Spleen (tissue), 13 donors: Measurements from ENCODE around the gene IDI2. TPM values are rescaled to one million over a fixed set of nuclear protein-coding genes. Genes with fewer than 3 reads are reported as not detected.

Experiments
- DNase-seq: peaks from one replicate; pipeline ENCODE4 v3.0.0-alpha.2; 2020
- H3K27ac ChIP-seq, 8 donors: fragments of 200-600 bp; sonication (generic) in 7 of 8; 1 replicate in 4 of 8; 2 replicates in 4 of 8; pipeline versions ENCODE4 v1.5.0 to v1.8.0; 2016 to 2021; ENCODE audit warnings: inconsistent platforms in 4 of 8, mild to moderate bottlenecking in 4 of 8, moderate library complexity in 1 of 8
- H3K27me3 ChIP-seq, 7 donors: fragments of 200-600 bp; sonication (generic) in 6 of 7; replicated peaks in 1 of 7; 1 replicate in 4 of 7; 2 replicates in 3 of 7; pipeline versions ENCODE4 v1.5.0 to v1.8.0; 2016 to 2021; ENCODE audit warnings: inconsistent platforms in 3 of 7, mild to moderate bottlenecking in 1 of 7
- H3K36me3 ChIP-seq, 6 donors: fragments of 200-600 bp; sonication (generic) in 5 of 6; 1 replicate in 4 of 6; 2 replicates in 2 of 6; pipeline versions ENCODE4 v1.5.0 to v1.8.0; 2016 to 2021; ENCODE audit warnings: inconsistent platforms in 2 of 6
- H3K4me1 ChIP-seq, 6 donors: fragments of 200-600 bp; sonication (generic) in 5 of 6; 1 replicate in 3 of 6; 2 replicates in 3 of 6; pipeline versions ENCODE4 v1.5.0 to v1.8.0; 2016 to 2021; ENCODE audit warnings: inconsistent platforms in 3 of 6
- H3K4me3 ChIP-seq, 8 donors: fragments of 200-600 bp; sonication (generic) in 7 of 8; 1 replicate in 4 of 8; 2 replicates in 4 of 8; pipeline versions ENCODE4 v1.5.0 to v1.8.0; 2016 to 2021; ENCODE audit warnings: inconsistent platforms in 4 of 8, mild to moderate bottlenecking in 4 of 8, moderate library complexity in 2 of 8
- H3K9me3 ChIP-seq, 8 donors: fragments of 200-600 bp; sonication (generic) in 7 of 8; 1 replicate in 4 of 8; 2 replicates in 4 of 8; pipeline versions ENCODE4 v1.5.0 to v1.8.0; 2016 to 2021; ENCODE audit warnings: inconsistent platforms in 4 of 8
- CTCF ChIP-seq, 11 experiments: fragments of 200-600 bp in 7 of 11; fragments of 450-650 bp in 4 of 11; sonication (generic) in 4 of 11; IDR thresholded peaks in 8 of 11; conservative IDR thresholded peaks in 3 of 11; 1 replicate in 7 of 11; 2 replicates in 4 of 11; pipeline versions ENCODE4 v1.4.0 to v1.8.0; 2016 to 2021; ENCODE audit warnings: antibody characterized with exemption in 11 of 11, inconsistent platforms in 4 of 11, mild to moderate bottlenecking in 1 of 11
- POLR2A ChIP-seq, 3 donors: fragments of 450-650 bp; IDR thresholded peaks; one replicate each; pipeline ENCODE4 v1.5.1; 2017; ENCODE audit warnings: antibody characterized with exemption in 3 of 3, mild to moderate bottlenecking in 1 of 3
- POLR2AphosphoS5 ChIP-seq, 3 donors: sonication (generic); formaldehyde crosslinking; IDR thresholded peaks; one replicate each; pipeline ENCODE4 v1.5.1; 2017; ENCODE audit warnings: antibody characterized with exemption in 3 of 3
- WGBS, 5 donors: extraction: QIAGEN DNeasy Blood & Tissue Kit in 3 of 5; methylation state at CpG; one replicate each; pipeline versions ENCODE4 v1.1.5 to v1.1.7; 2013 to 2018; 5-methylcytosine and 5-hydroxymethylcytosine counted together
- intact Hi-C: fragments of 100-400 bp; cut with DNase I; formaldehyde crosslinking; loops from one replicate; pipeline ENCODE4 v1.15.0; 2023; ENCODE audit warnings: low total_unique reads
- long read RNA-seq, 2 donors: transcript quantifications; one replicate each; lab custom pipeline, GENCODE V29; 2026
- polyA plus RNA-seq, 3 donors: library from polyadenylated mRNA; stranded (reverse); fragments of 200-250 nt; gene quantifications; one replicate each; pipeline ENCODE4 v1.2.1, GENCODE V29; 2013
- total RNA-seq, 7 donors: library from RNA; depleted of rRNA in 3 of 7; stranded (reverse); fragments of >200 nt in 3 of 7; fragmentation: NEBNext Ultra II Directional in 4 of 7; extraction: Animal tissue kit (Norgen Biotek cat#: 25700) in 4 of 7; gene quantifications; one replicate each; pipeline versions ENCODE4 v1.1.0 to v1.2.1, GENCODE V29; 2016 to 2021
- donor health status: healthy with polysubstance abuse.
- donor health status: DM: no; HTN: no; CAD: no; lungs with moderate emphysema.
- donor health status: DM: no; HTN: no; CAD: no.
- donor health status: Bipolar disorder and iron deficiency.
- donor health status: healthy.
- donor health status: DM: no; HTN: no; CAD: no.
- donor health status: DM: yes; HTN: yes; CAD: no.

IDI2 gene
- total RNA-seq (not detected), polyA plus RNA-seq (under 1 TPM in 2 of 3 donors, not detected in 1; 0.06 to 0.09 TPM)
- long read RNA-seq, donor 1, result 0 reads
- long read RNA-seq, donor 2, result 0 reads

- TF ChIP-seq CTCF (IDR thresholded peaks at IDR 0.05 in 8 of 11, conservative IDR thresholded peaks at IDR 0.05 in 3 of 11) (no peak), POLR2AphosphoS5 (IDR thresholded peaks at IDR 0.05) (no peak), POLR2A (IDR thresholded peaks at IDR 0.05) (no peak)
- 85 to 98% (median 89%) methylated on average over 1 of the region's 1 CpG for WGBS, 5 donors
Observed at GRCh38 chr10:1025683-1026082, at the start of gene IDI2. TSS of gene IDI2 (minus strand) at chr10:1025859. CDS start at chr10:1024723, 1,136 bp downstream.

GRCh38 chr10:1074748-1075308 lies 49.2 kb upstream of the IDI2 start:
- no peak for DNase-seq
- H3K36me3 ChIP-seq, result peaks cover 3 to 81% (median 52%) of the 10 kb centered on the region in 6 donors
- intact Hi-C loops, result no loop called here

More at GRCh38 chr10:1025683-1026082, at the start of gene IDI2:
- intact Hi-C loops, result no loop called here
- Histone ChIP-seq H3K4me1 (no peaks in the 10 kb centered on the region), H3K36me3 (peaks cover 0 to 5% (median 0%) of the 10 kb centered on the region in 6 donors), H3K27ac (no peak within 1 kb of the TSS), H3K4me3 (no peak within 1 kb of the TSS), H3K27me3 (no peaks in the 10 kb centered on the region), H3K9me3 (no peaks in the 10 kb centered on the region)
- DNase-seq, result no peak

GRCh38 chr10:1074052-1074747 lies 48.5 kb upstream of the IDI2 start:
- Histone ChIP-seq H3K27me3 (no peaks in the 10 kb centered on the region), H3K27ac (peak overlapping the region in 2 of 8 donors; percentile 18 to 21), H3K4me3 (no peak overlapping the region), H3K4me1 (peaks cover 0 to 36% (median 4%) of the 10 kb centered on the region in 6 donors), H3K36me3 (peaks cover 0 to 75% (median 46%) of the 10 kb centered on the region in 6 donors), H3K9me3 (no peaks in the 10 kb centered on the region)
- intact Hi-C loops, result no loop called here
- TF ChIP-seq POLR2AphosphoS5 (IDR thresholded peaks at IDR 0.05) (peak in 2 of 3 donors; percentile 15 to 55), POLR2A (IDR thresholded peaks at IDR 0.05) (no peak), CTCF (IDR thresholded peaks at IDR 0.05 in 8 of 11, conservative IDR thresholded peaks at IDR 0.05 in 3 of 11) (peak in 1 of 11 experiments; percentile 13)
- 89 to 92% (median 90%) methylated on average over 24 of the region's 24 CpGs for WGBS, 5 donors
- no peak for DNase-seq

More at GRCh38 chr10:1074748-1075308, 49.2 kb upstream of the IDI2 start:
- Histone ChIP-seq H3K4me3 (no peak overlapping the region), H3K27me3 (no peaks in the 10 kb centered on the region), H3K27ac (peak overlapping the region in 1 of 8 donors; percentile 21), H3K4me1 (peaks cover 0 to 30% (median 3%) of the 10 kb centered on the region in 6 donors), H3K9me3 (no peaks in the 10 kb centered on the region)
- 86 to 93% (median 88%) methylated on average over 18 of the region's 18 CpGs for WGBS, 5 donors
- TF ChIP-seq POLR2A (IDR thresholded peaks at IDR 0.05), result no peak
- TF ChIP-seq POLR2AphosphoS5 (IDR thresholded peaks at IDR 0.05), result peak in 2 of 3 donors; percentile 4 to 29
- TF ChIP-seq CTCF (IDR thresholded peaks at IDR 0.05 in 8 of 11, conservative IDR thresholded peaks at IDR 0.05 in 3 of 11), result peak in 5 of 11 experiments; percentile 13 to 34 (median 29)

- no peaks in the 10 kb centered on the region for H3K9me3 ChIP-seq
- H3K27me3 ChIP-seq, result no peaks in the 10 kb centered on the region
- peaks cover 0 to 63% (median 8%) of the 10 kb centered on the region in 6 donors for H3K4me1 ChIP-seq
- intact Hi-C loops, result no loop called here
- DNase-seq, result no peak
- peak overlapping the region in 2 of 8 donors; percentile 66 to 67 for H3K27ac ChIP-seq
- no peak overlapping the region for H3K4me3 ChIP-seq
- TF ChIP-seq POLR2A (IDR thresholded peaks at IDR 0.05), result no peak
- no peak for TF ChIP-seq POLR2AphosphoS5 (IDR thresholded peaks at IDR 0.05)
- no peak for TF ChIP-seq CTCF (IDR thresholded peaks at IDR 0.05 in 8 of 11, conservative IDR thresholded peaks at IDR 0.05 in 3 of 11)
- WGBS, 5 donors, result 82 to 92% (median 85%) methylated on average over 7 of the region's 7 CpGs
- H3K36me3 ChIP-seq, result peaks cover 0 to 42% (median 29%) of the 10 kb centered on the region in 6 donors
Observed at GRCh38 chr10:1070919-1071318, 45.3 kb upstream of the IDI2 start.
